HG02610 (cell line): ENCODE data around the gene SLAMF9.

Experiments
- ATAC-seq: cut with Tn5 transposase; IDR thresholded peaks from one replicate; pipeline ENCODE4 v1.9.1; 2021; ENCODE audit warnings: mild to moderate bottlenecking, moderate library complexity; ENCODE audit not compliant: unreplicated experiment

SLAMF9 gene

GRCh38 chr1:159902541-159902940, 51.5 kb downstream of the SLAMF9 start:
- ATAC-seq: no peak
